GM21367 (cell line): ENCODE data around the gene CTIF.
A peak's percentile ranks its signal among the peaks of the same experiment; 100 is the strongest.

ENCODE experiments used
- ATAC-seq: cut with Tn5 transposase; IDR thresholded peaks from one replicate; pipeline ENCODE4 v1.9.1; 2021; ENCODE audit not compliant: unreplicated experiment

CTIF gene

GRCh38 chr18:48662011-48662661, 123.3 kb downstream of the CTIF start:
- no peak for ATAC-seq

- ATAC-seq, result no peak
Measured at GRCh38 chr18:48663096-48663930, 124.5 kb downstream of the CTIF start.

- no peak for ATAC-seq
Measured at GRCh38 chr18:48663931-48664847, 125.4 kb downstream of the CTIF start.

DNA sequence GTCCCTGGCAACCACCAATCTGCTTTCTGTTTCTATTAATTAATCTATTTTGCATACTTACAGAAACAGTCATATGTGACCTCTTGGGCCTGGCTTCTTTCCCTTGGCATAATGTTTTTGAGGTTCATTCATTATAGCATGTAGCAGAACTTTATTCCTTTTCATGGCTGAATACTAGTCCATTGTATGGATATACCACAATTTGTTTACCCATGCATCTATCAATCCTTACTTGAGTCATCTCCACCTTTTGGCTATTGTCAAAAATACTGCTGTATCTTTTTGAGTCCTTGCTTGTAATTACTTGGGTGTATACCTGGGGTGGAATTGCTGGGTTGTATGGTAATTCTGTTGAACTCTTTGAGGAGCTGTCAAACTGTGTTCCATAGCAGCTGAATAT, 126.8 kb downstream of the CTIF start:
- no peak for ATAC-seq

- no peak for ATAC-seq
Measured at GRCh38 chr18:48666613-48667012, 127.8 kb downstream of the CTIF start.

DNA sequence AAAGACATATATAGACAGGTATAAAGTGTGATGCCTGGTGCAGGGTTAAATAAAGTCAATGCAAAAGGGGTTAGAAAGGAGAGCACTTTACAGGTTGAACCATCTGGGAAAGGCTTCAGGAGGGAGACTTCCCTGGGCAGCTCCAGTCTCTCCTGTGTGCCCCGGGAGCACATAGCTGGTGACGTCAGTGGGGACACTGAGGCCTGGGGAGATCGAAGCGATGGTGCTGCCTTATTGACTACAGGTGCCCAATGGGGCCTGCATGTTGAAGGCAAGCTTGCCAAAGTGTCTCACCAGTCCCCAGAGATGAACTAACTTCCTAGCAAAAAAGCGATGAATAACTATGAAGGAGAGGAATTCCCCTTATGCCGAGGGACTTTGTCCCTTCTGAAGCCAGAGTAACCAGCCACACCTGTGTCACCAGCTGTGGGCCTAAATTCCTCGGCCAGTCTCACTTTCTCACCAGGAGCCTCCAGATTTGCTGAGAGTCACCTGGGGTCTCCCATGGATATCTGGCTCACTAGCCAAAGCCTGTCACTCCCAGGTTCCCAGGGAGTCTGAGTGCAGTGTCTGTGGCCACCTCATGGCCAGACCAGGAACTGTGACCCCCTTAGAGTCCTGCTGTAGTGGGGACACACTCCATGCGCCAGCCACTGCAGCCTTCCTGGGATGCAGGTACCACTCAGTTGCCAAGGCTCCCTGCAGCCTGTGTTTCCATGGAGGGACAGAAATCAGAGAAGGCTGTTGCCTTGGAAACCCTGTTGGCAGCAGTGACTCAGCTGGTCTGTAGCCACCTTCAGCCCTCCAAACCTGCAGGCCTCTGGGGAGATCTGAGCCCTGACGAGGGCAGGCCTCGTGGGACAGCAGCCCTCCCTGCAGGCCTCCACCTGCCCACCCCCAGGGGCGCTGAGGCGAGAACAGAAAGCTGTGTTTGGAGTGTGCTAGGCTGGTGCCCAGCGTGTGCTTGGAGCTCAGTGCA, 128.7 kb downstream of the CTIF start:
- ATAC-seq, result no peak

DNA sequence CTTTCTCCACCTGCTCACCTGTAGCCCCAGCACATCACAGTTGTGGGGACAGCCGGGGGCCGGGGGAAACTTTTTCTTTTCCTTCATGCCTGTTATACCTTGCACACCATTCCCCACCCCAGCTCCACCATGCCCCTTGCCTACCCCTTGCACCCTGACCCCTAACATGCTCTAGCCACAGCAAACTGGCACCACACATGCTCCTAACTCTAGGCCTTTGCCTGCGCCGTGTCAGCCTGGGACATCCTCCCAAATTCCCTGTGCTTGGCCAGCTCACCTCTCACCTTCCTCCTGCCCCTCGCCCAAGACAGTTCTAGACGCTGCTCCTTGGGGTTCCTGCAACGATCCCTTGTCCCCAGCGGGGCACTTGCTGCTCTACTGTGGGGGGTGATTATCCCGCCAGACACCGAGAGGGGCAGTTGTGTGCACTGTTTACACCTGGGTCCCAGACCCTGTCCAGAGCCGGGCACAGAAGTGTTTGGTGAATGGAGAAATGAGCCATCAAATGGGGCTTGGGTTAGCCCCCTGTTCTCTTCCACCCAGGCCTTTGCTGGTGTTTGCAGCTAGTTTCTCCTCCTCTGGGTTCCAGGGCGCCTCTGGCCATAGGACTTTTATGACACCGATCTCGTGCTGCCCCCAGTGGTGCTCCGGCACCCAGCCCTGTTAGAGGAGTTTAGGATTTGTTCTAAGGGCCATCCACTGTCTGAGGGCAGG, 129.8 kb downstream of the CTIF start:
- ATAC-seq, result no peak

- no peak for ATAC-seq
Measured at GRCh38 chr18:48669180-48669675, 130.4 kb downstream of the CTIF start.

DNA sequence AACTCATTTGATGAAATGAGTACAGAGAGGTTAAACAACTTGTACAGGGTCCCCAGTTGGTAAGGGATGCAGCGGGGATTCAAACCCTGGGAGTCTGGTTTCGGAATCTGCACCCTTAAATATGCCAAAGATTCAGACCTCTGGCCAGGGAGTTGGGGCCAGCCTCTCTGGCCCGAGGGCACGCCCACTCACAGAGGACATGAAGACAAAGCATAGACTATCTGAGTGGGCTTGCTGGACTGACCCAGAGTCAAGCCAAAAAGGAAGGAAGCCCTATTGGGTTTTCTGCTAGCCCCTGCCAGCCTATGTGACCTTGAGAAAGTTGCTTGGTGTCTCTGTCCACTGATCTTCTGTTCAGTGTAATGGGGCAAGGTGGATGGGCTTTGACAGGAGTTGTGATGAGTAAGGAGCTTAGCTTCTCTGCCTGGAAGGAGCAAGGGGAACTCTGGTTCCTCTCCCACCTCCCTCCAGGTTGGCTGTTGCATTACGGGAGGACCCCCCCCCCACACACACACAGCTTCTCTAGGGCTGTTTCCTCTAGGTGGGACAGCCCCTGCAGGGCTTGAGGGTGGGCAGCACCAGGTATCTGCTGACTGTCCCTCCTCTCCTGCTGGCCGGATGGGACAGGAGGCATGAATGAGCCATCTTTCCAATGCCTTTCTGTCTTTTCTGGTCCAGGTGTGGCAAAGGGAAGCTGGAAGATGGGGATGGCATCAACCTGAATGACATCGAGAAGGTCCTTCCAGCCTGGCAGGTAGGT, 131.3 kb downstream of the CTIF start:
- no peak for ATAC-seq

DNA sequence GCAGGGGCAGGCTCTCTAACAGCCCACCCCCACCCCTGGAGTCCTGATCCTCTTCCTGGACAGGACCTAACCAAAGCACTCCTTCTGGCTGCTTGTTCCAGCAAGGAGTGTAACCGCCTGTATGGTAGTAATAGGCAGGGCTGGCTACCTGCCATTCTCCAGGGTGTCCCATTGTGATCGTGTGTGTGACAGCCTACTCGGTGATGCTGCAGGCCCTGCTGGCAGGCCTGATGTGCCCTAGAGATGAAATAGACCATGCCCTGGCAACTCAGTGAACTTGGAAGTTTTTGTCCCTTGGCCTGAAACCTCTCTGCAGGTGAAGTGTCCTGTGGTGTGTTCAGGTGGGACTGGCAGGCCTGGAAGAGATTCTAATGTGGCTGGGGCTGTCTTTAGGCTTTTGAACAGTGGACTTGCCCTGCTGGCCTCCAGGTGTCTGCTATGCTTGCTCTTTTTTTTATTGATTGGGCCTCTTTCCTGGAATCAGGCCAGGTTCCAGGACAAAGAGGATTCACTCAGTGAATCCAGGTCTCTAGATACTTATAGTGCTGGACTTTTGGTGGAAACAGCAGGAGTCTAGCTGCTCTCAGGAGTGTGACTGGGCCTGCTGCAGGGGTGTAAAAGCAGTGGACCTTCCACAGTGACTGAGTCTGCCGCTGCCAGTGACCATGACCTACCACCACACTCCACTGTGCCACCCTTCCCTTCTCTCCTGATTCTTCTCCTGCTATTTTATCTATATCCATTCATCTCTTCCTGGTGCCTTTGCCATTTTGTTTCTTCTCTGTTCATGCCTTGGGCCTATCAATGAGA, 132.1 kb downstream of the CTIF start:
- no peak for ATAC-seq

DNA sequence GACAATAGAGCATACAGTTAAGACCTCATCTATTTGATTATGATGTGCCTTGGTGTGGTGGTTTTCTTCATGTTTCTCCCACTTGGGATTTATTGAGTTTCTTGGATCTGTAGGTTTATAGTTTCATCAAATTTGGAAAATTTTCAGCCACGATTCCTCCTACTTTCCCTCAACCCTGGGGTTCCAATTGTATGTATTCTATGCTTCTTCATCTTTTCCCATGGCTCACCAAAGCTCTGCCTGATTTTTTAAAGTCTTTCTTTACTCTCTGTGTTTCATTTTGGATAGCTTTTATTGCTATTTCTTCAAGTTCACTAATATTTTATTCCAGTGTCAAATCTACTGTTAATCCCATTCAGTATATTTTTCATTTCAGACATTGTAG, 132.7 kb downstream of the CTIF start:
- ATAC-seq, result no peak

DNA sequence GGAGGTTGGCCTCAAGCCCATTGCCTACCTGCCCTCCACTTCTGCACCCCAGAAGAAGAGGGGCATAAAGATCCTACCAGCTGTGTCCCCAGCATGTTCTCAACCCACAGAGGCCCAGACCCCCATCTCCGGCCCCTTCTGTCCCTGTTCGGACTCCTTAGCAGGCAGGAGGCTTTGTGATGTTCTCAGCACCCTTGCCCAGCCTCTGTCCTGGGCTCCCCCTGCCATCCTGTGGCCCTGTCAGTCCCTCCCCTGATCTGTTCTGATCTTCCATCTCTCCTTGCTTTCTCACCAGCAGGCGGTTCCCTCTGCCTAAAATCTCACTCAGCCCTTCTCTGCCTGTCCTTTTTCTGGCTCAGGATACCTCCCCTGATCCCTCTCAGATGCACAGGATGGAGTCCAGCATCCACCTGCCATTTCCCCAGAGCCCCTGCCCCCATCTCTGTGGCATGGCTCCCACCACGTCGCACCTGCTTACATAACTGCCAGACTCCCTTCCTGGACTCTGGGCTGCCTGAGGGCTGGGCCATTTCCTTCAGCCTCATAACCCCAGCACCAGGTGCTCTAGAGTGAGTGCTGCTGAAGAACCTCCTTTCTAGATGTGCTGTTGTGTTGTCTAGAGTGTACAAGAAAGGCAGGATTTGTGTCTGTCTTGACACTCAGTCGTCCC, 134.0 kb downstream of the CTIF start:
- ATAC-seq, result no peak

DNA sequence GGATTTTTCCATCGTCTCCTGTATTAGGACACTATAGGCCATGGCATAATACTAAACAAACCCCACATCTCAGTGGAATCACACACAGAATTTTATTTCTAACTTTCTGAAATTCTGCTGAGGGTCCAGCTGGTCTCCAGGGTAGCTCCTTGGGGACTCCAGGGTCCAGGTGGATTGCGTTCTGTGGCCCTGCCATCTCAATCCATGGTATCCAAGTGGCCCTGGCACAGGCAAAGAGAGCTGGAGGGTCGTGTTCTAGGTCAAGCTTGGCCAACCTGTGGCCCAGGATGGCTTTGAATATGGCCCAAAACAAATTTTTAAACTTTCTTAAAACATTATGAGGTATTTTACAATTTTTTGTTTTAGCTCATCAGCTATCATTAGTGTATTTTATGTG, 134.6 kb downstream of the CTIF start:
- ATAC-seq, result no peak

GRCh38 chr18:48673853-48674721, 135.3 kb downstream of the CTIF start:
- ATAC-seq, result no peak

- no peak for ATAC-seq
Measured at GRCh38 chr18:48674758-48675351, 136.0 kb downstream of the CTIF start.

- ATAC-seq, result peak; percentile 70
Measured at GRCh38 chr18:48675352-48675761, 136.5 kb downstream of the CTIF start.
